K562 (cell line): ENCODE measurements around the gene MAP3K14. TPM values are rescaled to one million over a fixed set of nuclear protein-coding genes. Genes with fewer than 3 reads are reported as not detected.

Source experiments
- ATAC-seq: fragments of 200-7000 bp; cut with Tn5 transposase; 3 replicates; pipeline ENCODE4 v1.9.1; 2020; ENCODE audit warnings: moderate library complexity
- BruUV-seq: library from RNA; stranded (reverse); fragments of 400-500 nt; replicated peaks from 2 replicates; lab custom pipeline; 2021; lab: Mats Ljungman, UMichigan
- CTCF ChIA-PET: fragments of 300-600 bp; formaldehyde crosslinking; extraction: SDS; loops from one replicate; lab custom pipeline; 2021; ENCODE audit warnings: low intra/inter-chr PET ratio; lab: Yijun Ruan, JAX
- POLR2A ChIA-PET: fragments of 300-600, 350-650 bp; sonication (Branson Sonifier 250); formaldehyde crosslinking; extraction: SDS; loops from one replicate; lab custom pipeline; 2021; ENCODE audit warnings: antibody characterized with exemption, inconsistent platforms; lab: Yijun Ruan, JAX
- DNase-seq, 4 experiments: peaks; one replicate each; pipeline versions ENCODE4 v3.0.0 to v3.0.0-alpha.2; 2011 to 2018; ENCODE audit warnings: low spot score in 3 of 4, mixed read lengths in 3 of 4; ENCODE audit errors: extremely low read depth in 1 of 4
- FAIRE-seq: peaks from 2 replicates; lab custom pipeline; 2011; peaks lifted over from hg19 to GRCh38; lab: Jason Lieb, UNC
- H2AFZ ChIP-seq: 2 replicates; pipeline ENCODE4 v1.6.0; 2011; ENCODE audit warnings: low read depth, low read length, control low read depth, inconsistent platforms
- H3K27ac ChIP-seq: fragments of 200-600 bp; 3 replicates; pipeline ENCODE4 v1.8.0; 2011; ENCODE audit warnings: low read depth, mild to moderate bottlenecking, control low read depth, inconsistent platforms, low read length, moderate library complexity, mixed read lengths; ENCODE audit errors: extremely low read depth
- H3K27me3 ChIP-seq, 2 experiments: fragments of 300-600 bp in 1 of 2; 2 replicates in 1 of 2; 3 replicates in 1 of 2; pipeline versions ENCODE4 v1.6.0 to v1.8.0; 2011; ENCODE audit warnings: inconsistent platforms in 2 of 2, low read length in 2 of 2, mild to moderate bottlenecking in 1 of 2, mixed read lengths in 1 of 2, moderate library complexity in 1 of 2; ENCODE audit not compliant: control insufficient read depth in 2 of 2, insufficient read depth in 2 of 2
- H3K36me3 ChIP-seq: fragments of 300-600 bp; 3 replicates; pipeline ENCODE4 v1.8.0; 2011; ENCODE audit warnings: mild to moderate bottlenecking, low read length, inconsistent platforms; ENCODE audit not compliant: control insufficient read depth, insufficient read depth
- H3K4me1 ChIP-seq, 2 experiments: fragments of 200-600 bp in 1 of 2; replicated peaks in 1 of 2; 2 replicates in 1 of 2; 3 replicates in 1 of 2; pipeline versions ENCODE4 v1.5.1 to v1.8.0; 2011; ENCODE audit warnings: inconsistent platforms in 2 of 2, low read length in 2 of 2, mild to moderate bottlenecking in 1 of 2, mixed read lengths in 1 of 2, moderate library complexity in 1 of 2; ENCODE audit not compliant: control insufficient read depth in 2 of 2, insufficient read depth in 2 of 2
- H3K4me2 ChIP-seq: 2 replicates; pipeline ENCODE4 v1.6.1; 2011; ENCODE audit warnings: low read length, control low read depth, inconsistent platforms, mixed read lengths; ENCODE audit not compliant: insufficient read depth
- H3K4me3 ChIP-seq: fragments of 200-600 bp; sonication (generic), shearing (Covaris generic); 2 replicates; pipeline ENCODE4 v1.5.1; 2016; ENCODE audit warnings: control low read depth, inconsistent platforms
- H3K79me2 ChIP-seq: fragments of 200-600 bp; 3 replicates; pipeline ENCODE4 v1.8.0; 2011; ENCODE audit warnings: low read length, inconsistent platforms; ENCODE audit not compliant: control insufficient read depth, insufficient read depth
- H3K9ac ChIP-seq, 2 experiments: 2 replicates each; pipeline versions ENCODE4 v1.6.0 to v1.6.1; 2011; ENCODE audit warnings: low read depth in 2 of 2, low read length in 2 of 2, control low read depth in 1 of 2, inconsistent platforms in 1 of 2, mild to moderate bottlenecking in 1 of 2, mixed read lengths in 1 of 2; ENCODE audit not compliant: insufficient read depth in 1 of 2
- H3K9me1 ChIP-seq: one replicate; pipeline ENCODE4 v1.6.0; 2011; ENCODE audit warnings: inconsistent platforms, mild to moderate bottlenecking, low read length, moderate library complexity; ENCODE audit not compliant: control insufficient read depth, insufficient read depth
- H3K9me3 ChIP-seq: replicated peaks from 2 replicates; pipeline ENCODE4 v1.5.1; 2011; ENCODE audit warnings: low read depth, low read length, inconsistent platforms; ENCODE audit not compliant: control insufficient read depth, insufficient read depth
- H4K20me1 ChIP-seq: replicated peaks from 2 replicates; pipeline ENCODE4 v1.6.1; 2011; ENCODE audit warnings: low read length, inconsistent platforms, mixed read lengths; ENCODE audit not compliant: control insufficient read depth, insufficient read depth
- BRD9 ChIP-seq: fragments of 450-650 bp; IDR thresholded peaks from 2 replicates; pipeline ENCODE4 v1.6.1; 2018; ENCODE audit warnings: low read depth; ENCODE audit not compliant: partially characterized antibody
- C11orf30 ChIP-seq: fragments of 450-650 bp; IDR thresholded peaks from 2 replicates; pipeline ENCODE4 v1.6.1; 2016; ENCODE audit warnings: low read depth, mild to moderate bottlenecking
- CC2D1A ChIP-seq: fragments of 450-650 bp; IDR thresholded peaks from 2 replicates; pipeline ENCODE4 v1.6.1; 2017; ENCODE audit warnings: mild to moderate bottlenecking
- FOXJ2 ChIP-seq: fragments of 200-800 bp; sonication (Bioruptor generic); IDR thresholded peaks from 2 replicates; pipeline ENCODE4 v1.6.1; 2016; ENCODE audit warnings: missing genetic modification characterization, missing compliant biosample characterization
- MCM3 ChIP-seq: fragments of 450-650 bp; IDR thresholded peaks from 2 replicates; pipeline ENCODE4 v1.6.1; 2016
- NR4A1 ChIP-seq, 2 experiments: fragments of 250-450 bp in 1 of 2; fragments of 450-650 bp in 1 of 2; sonication (Bioruptor Pico) in 1 of 2; IDR thresholded peaks; 2 replicates each; pipeline versions ENCODE4 v1.4.0 to v1.6.1; 2016 to 2020; ENCODE audit warnings: mild to moderate bottlenecking in 2 of 2, missing compliant biosample characterization in 1 of 2, missing genetic modification characterization in 1 of 2, moderate library complexity in 1 of 2
- POLR3G ChIP-seq: IDR thresholded peaks from 2 replicates; pipeline ENCODE4 v1.6.1; 2011; ENCODE audit not compliant: insufficient read length, insufficient replicate concordance; ENCODE audit errors: extremely low read depth
- RAD21 ChIP-seq, 2 experiments: fragments of 250-450 bp in 1 of 2; fragments of 450-650 bp in 1 of 2; sonication (Bioruptor Pico) in 1 of 2; formaldehyde crosslinking in 1 of 2; IDR thresholded peaks in 1 of 2; conservative IDR thresholded peaks in 1 of 2; 2 replicates each; pipeline versions ENCODE4 v1.4.0 to v1.8.0; 2020 to 2022; ENCODE audit warnings: mild to moderate bottlenecking in 2 of 2, moderate library complexity in 1 of 2
- SMC3 ChIP-seq: conservative IDR thresholded peaks from 2 replicates; pipeline ENCODE4 v1.6.1; 2011; ENCODE audit warnings: low read depth, low read length, improper control_type of control experiment; ENCODE audit not compliant: insufficient read depth
- SP1 ChIP-seq: sonication (generic); formaldehyde crosslinking; IDR thresholded peaks from 2 replicates; pipeline ENCODE4 v1.8.1; 2022; ENCODE audit warnings: mild to moderate bottlenecking, missing genetic modification reagents
- STAG1 ChIP-seq: sonication (generic); formaldehyde crosslinking; IDR thresholded peaks from 2 replicates; pipeline ENCODE4 v1.5.0; 2020; ENCODE audit warnings: missing genetic modification reagents, borderline replicate concordance
- STAT5A ChIP-seq: IDR thresholded peaks from 2 replicates; pipeline ENCODE4 v1.6.1; 2012; ENCODE audit warnings: low read length, inconsistent platforms, borderline replicate concordance
- TBP ChIP-seq: optimal IDR thresholded peaks from 2 replicates; pipeline ENCODE3; 2011; ENCODE audit warnings: low read depth, low read length, improper control_type of control experiment
- ZNF696 ChIP-seq: fragments of 250-450 bp; sonication (Bioruptor Pico); conservative IDR thresholded peaks from 2 replicates; pipeline ENCODE4 v1.4.0; 2020; ENCODE audit warnings: mild to moderate bottlenecking, moderate library complexity
- WGBS: fragments of 100-300 bp; shearing (Covaris generic); methylation state at CpG from one replicate; pipeline ENCODE4 v1.1.6; 2016; ENCODE audit warnings: low coverage, mixed read lengths; ENCODE audit not compliant: insufficient coverage; ENCODE audit errors: missing lambda C conversion rate; 5-methylcytosine and 5-hydroxymethylcytosine counted together
- in situ Hi-C: fragments of 300-500 bp; cut with MboI; formaldehyde crosslinking; loops from 4 replicates; pipeline ENCODE4 v1.15.0; 2018; ENCODE audit warnings: inconsistent platforms, mixed read lengths
- intact Hi-C: fragments of 100-400 bp; cut with micrococcal nuclease; formaldehyde crosslinking; loops from 2 replicates; pipeline ENCODE4 v1.14.2; 2022
- polyA plus RNA-seq, 8 experiments: library from polyadenylated mRNA; depleted of rRNA in 4 of 8; stranded (reverse) in 5 of 8; unstranded in 3 of 8; fragments of >200 nt; fragmentation: Nextera tagmentation in 2 of 8; fragmentation: Illumina TruSeq in 1 of 8; extraction: Ambion mirVana in 2 of 8; extraction: Trizol in 1 of 8; gene quantifications; 2 replicates each; pipeline versions ENCODE4 v1.2.1 to v1.2.3, GENCODE V29; 2011 to 2014; ENCODE audit warnings: inconsistent platforms in 1 of 8, missing spikeins in 1 of 8
- total RNA-seq, 7 experiments: library from RNA; depleted of rRNA in 6 of 7; stranded (reverse); fragments of >200 nt in 6 of 7; fragmentation: Illumina TruSeq in 2 of 7; extraction: Trizol in 2 of 7; gene quantifications; 2 replicates each; pipeline versions ENCODE4 v1.2.1 to v1.2.3, GENCODE V29; 2011 to 2021; ENCODE audit warnings: low replicate concordance in 1 of 7
- TF ChIP-seq, protein P1 (sequence below): fragments of 450-650 bp; IDR thresholded peaks from 2 replicates; pipeline ENCODE4 v1.6.1; 2016; ENCODE audit warnings: missing biosample characterization, missing genetic modification characterization
- TF ChIP-seq, protein P2 (sequence below): fragments of 450-650 bp; IDR thresholded peaks from 2 replicates; pipeline ENCODE4 v1.6.1; 2016; ENCODE audit warnings: borderline replicate concordance
- TF ChIP-seq, protein P3 (sequence below): sonication (generic); formaldehyde crosslinking; IDR thresholded peaks from 2 replicates; pipeline ENCODE4 v1.9.0; 2022; ENCODE audit warnings: mild to moderate bottlenecking, missing genetic modification reagents

MAP3K14 gene
- total and polyA plus RNA-seq, 9 of the 15 experiments (the other 6 are each of a cell fraction or from before 2014, with no cell fraction given) = 0.45 to 8.7 (median 3.2) TPM

- ChIA-PET CTCF (interaction anchor here (0.9 to 2.8 kb wide), 9 partner anchors 12 to 207 kb away, joined by 3 to 44 read pairs (median 5); no protein-coding TSS in a partner anchor), POLR2A (interaction anchor here (0.7 to 1.9 kb wide), 9 partner anchors 9 to 84 kb away, joined by 3 to 27 read pairs (median 4); partner anchors contain the start of genes ACBD4 and HEXIM1)
- DNase-seq (peak; percentile 74 to 85 (median 77)), ATAC-seq (peak; percentile 76), FAIRE-seq (peak; percentile 98)
- no TSS peak for BruUV-seq
- Histone ChIP-seq H3K4me2 (no peak overlapping the region), H3K4me1 (peaks cover 16 to 33% of the 10 kb centered on the region in 2 experiments; a peak in 4 of 5 replicates), H3K4me3 (no peak overlapping the region), H3K36me3 (no peaks in the 10 kb centered on the region; the same call in 2 of the 3 replicates), H3K9me1 (no peaks in the 10 kb centered on the region), H3K79me2 (peaks cover 19% of the 10 kb centered on the region), H3K27me3 (no peaks in the 10 kb centered on the region), H3K27ac (no peak overlapping the region), H4K20me1 (no peaks in the 10 kb centered on the region), H3K9ac (no peak overlapping the region), H2AFZ (no peak overlapping the region), H3K9me3 (no peaks in the 10 kb centered on the region)
- in situ Hi-C loops (loop anchor here (5.0 kb wide), 1 partner anchor 168 kb away; no protein-coding TSS in a partner anchor), intact Hi-C loops (loop anchor here (1.0 to 2.0 kb wide), 4 partner anchors 16 to 206 kb away; no protein-coding TSS in a partner anchor)
- WGBS = 12% methylated on average over 12 of the region's 12 CpGs
- TF ChIP-seq SP1 (CRISPR knock-in tag) (peak; percentile 26; the same call in 1 of the 2 replicates), FOXJ2 (tag) (no peak), C11orf30 (no peak), NR4A1 (CRISPR knock-in tag; IDR thresholded peaks at IDR 0.05) (no peak), NR4A1 (tag; IDR thresholded peaks at IDR 0.05) (no peak), BRD9 (no peak), STAT5A (no peak), CC2D1A (peak; percentile 73; the same call in 1 of the 2 replicates), ZNF696 (CRISPR knock-in tag) (no peak), POLR3G (no peak), TBP (peak; percentile 24), SMC3 (peak; percentile 93), STAG1 (peak; percentile 82; the same call in 1 of the 2 replicates), MCM3 (no peak), RAD21 (CRISPR knock-in tag; conservative IDR thresholded peaks at IDR 0.05 in 1 of 2, IDR thresholded peaks at IDR 0.05 in 1 of 2) (peak; percentile 92 to 98)
- TF ChIP-seq, protein P1, sequence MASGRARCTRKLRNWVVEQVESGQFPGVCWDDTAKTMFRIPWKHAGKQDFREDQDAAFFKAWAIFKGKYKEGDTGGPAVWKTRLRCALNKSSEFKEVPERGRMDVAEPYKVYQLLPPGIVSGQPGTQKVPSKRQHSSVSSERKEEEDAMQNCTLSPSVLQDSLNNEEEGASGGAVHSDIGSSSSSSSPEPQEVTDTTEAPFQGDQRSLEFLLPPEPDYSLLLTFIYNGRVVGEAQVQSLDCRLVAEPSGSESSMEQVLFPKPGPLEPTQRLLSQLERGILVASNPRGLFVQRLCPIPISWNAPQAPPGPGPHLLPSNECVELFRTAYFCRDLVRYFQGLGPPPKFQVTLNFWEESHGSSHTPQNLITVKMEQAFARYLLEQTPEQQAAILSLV = no peak
- TF ChIP-seq, protein P2, sequence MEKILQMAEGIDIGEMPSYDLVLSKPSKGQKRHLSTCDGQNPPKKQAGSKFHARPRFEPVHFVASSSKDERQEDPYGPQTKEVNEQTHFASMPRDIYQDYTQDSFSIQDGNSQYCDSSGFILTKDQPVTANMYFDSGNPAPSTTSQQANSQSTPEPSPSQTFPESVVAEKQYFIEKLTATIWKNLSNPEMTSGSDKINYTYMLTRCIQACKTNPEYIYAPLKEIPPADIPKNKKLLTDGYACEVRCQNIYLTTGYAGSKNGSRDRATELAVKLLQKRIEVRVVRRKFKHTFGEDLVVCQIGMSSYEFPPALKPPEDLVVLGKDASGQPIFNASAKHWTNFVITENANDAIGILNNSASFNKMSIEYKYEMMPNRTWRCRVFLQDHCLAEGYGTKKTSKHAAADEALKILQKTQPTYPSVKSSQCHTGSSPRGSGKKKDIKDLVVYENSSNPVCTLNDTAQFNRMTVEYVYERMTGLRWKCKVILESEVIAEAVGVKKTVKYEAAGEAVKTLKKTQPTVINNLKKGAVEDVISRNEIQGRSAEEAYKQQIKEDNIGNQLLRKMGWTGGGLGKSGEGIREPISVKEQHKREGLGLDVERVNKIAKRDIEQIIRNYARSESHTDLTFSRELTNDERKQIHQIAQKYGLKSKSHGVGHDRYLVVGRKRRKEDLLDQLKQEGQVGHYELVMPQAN = no peak
- TF ChIP-seq, protein P3, sequence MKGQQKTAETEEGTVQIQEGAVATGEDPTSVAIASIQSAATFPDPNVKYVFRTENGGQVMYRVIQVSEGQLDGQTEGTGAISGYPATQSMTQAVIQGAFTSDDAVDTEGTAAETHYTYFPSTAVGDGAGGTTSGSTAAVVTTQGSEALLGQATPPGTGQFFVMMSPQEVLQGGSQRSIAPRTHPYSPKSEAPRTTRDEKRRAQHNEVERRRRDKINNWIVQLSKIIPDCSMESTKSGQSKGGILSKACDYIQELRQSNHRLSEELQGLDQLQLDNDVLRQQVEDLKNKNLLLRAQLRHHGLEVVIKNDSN (CRISPR knock-in tag) = no peak
Measured at GRCh38 chr17:45218895-45219661, 97.7 kb downstream of the MAP3K14 start.
